NT2/D1 (cell line): ENCODE measurements around the gene POU6F2.

ENCODE experiments used
- SUZ12 ChIP-seq: IDR thresholded peaks from 2 replicates; pipeline ENCODE4 v1.6.1; 2011; ENCODE audit not compliant: insufficient read length, insufficient read depth; ENCODE audit errors: extremely low read depth
- YY1 ChIP-seq: IDR thresholded peaks from 2 replicates; pipeline ENCODE4 v1.6.1; 2011; ENCODE audit not compliant: insufficient read length, insufficient read depth

DNA sequence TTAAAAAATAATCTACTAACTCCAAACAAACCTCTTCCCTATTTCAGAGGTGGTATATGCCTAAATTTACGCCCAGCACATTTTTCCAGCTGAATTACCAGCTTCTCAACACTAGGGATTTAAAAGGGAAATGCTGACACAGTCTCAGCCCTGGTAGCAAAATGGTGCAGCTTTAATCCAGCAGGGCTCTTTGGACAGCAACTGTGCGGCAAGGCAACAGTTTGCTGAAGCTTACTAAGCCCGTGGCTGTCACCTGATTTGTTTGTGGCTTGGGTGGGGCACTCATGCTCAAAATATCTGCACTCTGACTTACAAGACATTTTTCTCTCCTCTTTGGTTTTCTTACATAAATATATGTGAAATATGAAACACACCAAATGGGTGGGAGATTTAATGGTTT is 206.7 kb downstream of the POU6F2 start:
- TF ChIP-seq YY1 = no peak
- TF ChIP-seq SUZ12 = no peak
